ENCODE results near the gene PSMD4.

DNA sequence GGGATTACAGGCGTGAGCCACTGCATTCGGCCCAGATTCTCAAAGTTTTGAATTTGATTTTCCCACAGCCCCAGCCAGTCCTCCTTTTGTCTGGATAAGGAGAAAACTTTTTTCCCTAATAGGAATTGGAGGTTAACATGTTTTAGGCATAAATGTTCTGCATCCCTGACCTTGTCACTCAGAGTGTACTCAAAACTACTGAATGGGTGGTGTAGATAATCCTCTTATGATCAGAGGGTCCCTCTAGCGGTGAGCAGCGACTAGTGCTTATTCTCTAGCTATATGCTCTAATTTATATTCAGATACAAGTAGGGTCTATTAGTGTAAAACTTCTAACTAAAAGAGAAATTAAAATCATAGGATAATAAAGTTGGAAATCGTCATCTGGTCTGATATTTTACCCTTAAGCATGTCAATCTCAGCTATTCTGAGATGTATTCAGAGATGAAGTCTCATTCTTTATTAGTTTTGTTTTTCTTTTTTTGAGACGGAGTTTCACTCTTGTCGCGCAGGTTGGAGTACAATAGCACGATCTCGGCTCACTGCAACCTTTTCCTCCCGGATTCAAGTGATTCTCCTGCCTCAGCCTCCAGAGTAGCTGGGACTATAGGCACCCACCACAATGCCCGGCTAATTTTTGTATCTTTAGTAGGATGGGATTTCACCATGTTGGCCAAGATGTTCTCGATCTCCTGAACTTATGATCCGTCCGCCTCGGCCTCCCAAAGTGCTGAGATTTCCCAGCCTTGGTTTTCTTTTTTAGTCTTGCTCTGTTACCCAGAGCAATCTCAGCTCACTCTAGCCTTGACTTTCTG is 2.7 kb upstream of the PSMD4 start:
- TF ChIP-seq YY1 (IDR thresholded peaks at IDR 0.05; ENCODE audit: insufficient read depth, insufficient read length) (no peak), ZNF274 (IDR thresholded peaks at IDR 0.05; ENCODE audit: low read depth, low read length) (no peak)

All from NT2/D1 (cell line).